GM18870 (cell line): ENCODE data around the gene EHD1.

Source experiments
- ATAC-seq: cut with Tn5 transposase; IDR thresholded peaks from one replicate; pipeline ENCODE4 v1.9.1; 2021; ENCODE audit warnings: moderate library complexity; ENCODE audit not compliant: unreplicated experiment

EHD1 gene

GRCh38 chr11:64878494-64879243 lies at the start of gene EHD1:
EHD1 (minus strand) TSS chr11:64878621; CDS start chr11:64878464, 157 bp downstream.
- ATAC-seq: peak; percentile 51

GRCh38 chr11:64926689-64927088 lies 48.3 kb upstream of the EHD1 start:
- ATAC-seq: no peak

- no peak for ATAC-seq
Observed at GRCh38 chr11:64925536-64926436, 47.4 kb upstream of the EHD1 start.

GRCh38 chr11:64924910-64925284 lies 46.5 kb upstream of the EHD1 start:
- ATAC-seq: no peak

- ATAC-seq: no peak
Observed at GRCh38 chr11:64923944-64924909, 45.8 kb upstream of the EHD1 start, which contains the start of gene PPP2R5B. PPP2R5B (plus strand) TSS chr11:64924689; CDS start chr11:64925735, 1,046 bp downstream.

GRCh38 chr11:64923151-64923661 lies 44.8 kb upstream of the EHD1 start:
- no peak for ATAC-seq

- no peak for ATAC-seq
Observed at GRCh38 chr11:64921384-64921783, 43.0 kb upstream of the EHD1 start.

GRCh38 chr11:64920124-64920523 lies 41.7 kb upstream of the EHD1 start:
- ATAC-seq: no peak

GRCh38 chr11:64919627-64920026 lies 41.2 kb upstream of the EHD1 start:
- no peak for ATAC-seq

GRCh38 chr11:64918017-64918416 lies 39.6 kb upstream of the EHD1 start:
- ATAC-seq: no peak

GRCh38 chr11:64917663-64917995 lies 39.2 kb upstream of the EHD1 start:
- no peak for ATAC-seq

GRCh38 chr11:64916775-64917662 lies 38.6 kb upstream of the EHD1 start, which contains the start of gene ATG2A:
ATG2A (minus strand) TSS chr11:64917209; CDS start chr11:64917135, 74 bp downstream.
- ATAC-seq: peak; percentile 91

GRCh38 chr11:64916040-64916774 lies 37.8 kb upstream of the EHD1 start:
- ATAC-seq: no peak

- ATAC-seq: no peak
Observed at GRCh38 chr11:64915376-64915887, 37.0 kb upstream of the EHD1 start.

- no peak for ATAC-seq
Observed at GRCh38 chr11:64914123-64914522, 35.7 kb upstream of the EHD1 start.

GRCh38 chr11:64913171-64913727 lies 34.8 kb upstream of the EHD1 start:
- ATAC-seq: no peak

- no peak for ATAC-seq
Observed at GRCh38 chr11:64911689-64912088, 33.3 kb upstream of the EHD1 start.

- no peak for ATAC-seq
Observed at GRCh38 chr11:64911142-64911541, 32.7 kb upstream of the EHD1 start.
